HL-60 (cell line): ENCODE data around the gene TAOK3.
"Not testable (repeated sequence)": the region's sequence is repeated elsewhere in the genome, so short reads cannot be mapped to it uniquely, and the experiment has no call there.

ENCODE experiments used
- GABPA ChIP-seq: IDR thresholded peaks from 2 replicates; pipeline ENCODE4 v1.6.1; 2012; ENCODE audit warnings: low read depth
- POLR2AphosphoS5 ChIP-seq: IDR thresholded peaks from 2 replicates; pipeline ENCODE4 v1.6.1; 2012; ENCODE audit warnings: low read depth
- TF ChIP-seq, protein P1 (sequence below): IDR thresholded peaks from one replicate; pipeline ENCODE4 v1.5.1; 2011; ENCODE audit warnings: low read length, control low read depth, inconsistent platforms; ENCODE audit not compliant: insufficient read depth

DNA sequence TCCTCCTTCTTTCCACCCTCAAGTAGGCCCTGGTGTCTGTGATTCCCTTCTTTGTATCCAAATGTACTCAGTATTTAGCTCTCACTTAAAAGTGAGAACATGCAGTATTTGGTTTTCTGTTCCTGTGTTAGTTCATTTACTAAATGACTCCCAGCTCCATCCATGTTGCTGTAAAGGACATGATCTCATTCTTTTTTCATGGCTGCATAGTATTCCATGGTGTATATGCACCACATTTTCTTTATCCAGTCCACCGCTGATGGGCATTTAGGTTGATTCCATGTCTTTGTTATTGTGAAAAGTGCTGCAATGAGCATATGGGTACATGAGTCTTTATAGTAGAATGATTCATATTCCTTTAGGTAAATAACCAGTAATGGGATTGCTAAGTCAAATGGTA, 94.4 kb downstream of the TAOK3 start:
- TF ChIP-seq POLR2AphosphoS5, GABPA: not testable (repeated sequence)
- TF ChIP-seq, protein P1, sequence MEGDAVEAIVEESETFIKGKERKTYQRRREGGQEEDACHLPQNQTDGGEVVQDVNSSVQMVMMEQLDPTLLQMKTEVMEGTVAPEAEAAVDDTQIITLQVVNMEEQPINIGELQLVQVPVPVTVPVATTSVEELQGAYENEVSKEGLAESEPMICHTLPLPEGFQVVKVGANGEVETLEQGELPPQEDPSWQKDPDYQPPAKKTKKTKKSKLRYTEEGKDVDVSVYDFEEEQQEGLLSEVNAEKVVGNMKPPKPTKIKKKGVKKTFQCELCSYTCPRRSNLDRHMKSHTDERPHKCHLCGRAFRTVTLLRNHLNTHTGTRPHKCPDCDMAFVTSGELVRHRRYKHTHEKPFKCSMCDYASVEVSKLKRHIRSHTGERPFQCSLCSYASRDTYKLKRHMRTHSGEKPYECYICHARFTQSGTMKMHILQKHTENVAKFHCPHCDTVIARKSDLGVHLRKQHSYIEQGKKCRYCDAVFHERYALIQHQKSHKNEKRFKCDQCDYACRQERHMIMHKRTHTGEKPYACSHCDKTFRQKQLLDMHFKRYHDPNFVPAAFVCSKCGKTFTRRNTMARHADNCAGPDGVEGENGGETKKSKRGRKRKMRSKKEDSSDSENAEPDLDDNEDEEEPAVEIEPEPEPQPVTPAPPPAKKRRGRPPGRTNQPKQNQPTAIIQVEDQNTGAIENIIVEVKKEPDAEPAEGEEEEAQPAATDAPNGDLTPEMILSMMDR: not testable (repeated sequence)
